GM19193 (cell line): ENCODE measurements around the gene PTS.

Source experiments
- POLR2A ChIP-seq: IDR thresholded peaks from 4 replicates; pipeline ENCODE4 v1.6.1; 2011; ENCODE audit not compliant: insufficient read depth, insufficient read length; ENCODE audit errors: extremely low read depth

Gene PTS

DNA sequence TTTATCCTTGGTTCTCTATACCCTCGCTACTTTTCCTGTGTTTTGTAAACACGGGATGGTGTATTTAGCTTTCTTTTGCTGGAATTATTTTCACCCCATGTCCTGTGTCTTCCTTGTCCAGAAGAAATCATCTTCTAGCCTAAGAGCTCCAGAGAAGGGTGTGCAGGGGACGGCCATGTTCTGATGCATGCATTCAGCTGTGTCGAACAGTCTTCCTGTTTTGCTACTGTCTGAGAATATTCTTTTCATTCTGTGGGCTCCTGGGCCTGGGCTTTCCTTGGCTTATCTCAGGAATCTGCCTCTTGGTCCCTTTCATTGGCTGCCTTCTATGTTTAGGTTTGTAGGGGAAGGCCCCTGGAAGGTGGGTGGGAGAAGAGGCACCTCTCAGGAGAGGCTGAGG, 45.0 kb downstream of the PTS start:
- no peak for TF ChIP-seq POLR2A

DNA sequence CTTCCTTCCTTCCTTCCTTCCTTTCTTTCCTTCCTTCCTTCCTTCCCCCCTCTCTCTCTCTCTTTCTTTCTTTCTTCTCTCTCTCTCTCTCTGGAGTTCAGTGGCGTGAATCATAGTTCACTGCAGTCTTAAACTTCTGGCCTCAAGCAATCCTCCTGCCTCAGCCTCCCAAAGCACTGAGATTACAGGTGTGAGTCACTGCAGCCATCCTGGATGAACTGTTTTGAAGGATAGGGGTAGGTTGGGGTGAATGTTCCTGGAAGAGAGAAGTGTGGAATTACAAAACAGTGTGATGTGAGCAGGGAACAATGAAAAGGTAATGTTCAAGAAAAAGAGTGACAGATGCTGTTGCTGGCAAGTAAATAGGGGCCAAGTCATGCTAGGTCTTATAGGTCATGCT, 46.8 kb downstream of the PTS start:
- TF ChIP-seq POLR2A = no peak

DNA sequence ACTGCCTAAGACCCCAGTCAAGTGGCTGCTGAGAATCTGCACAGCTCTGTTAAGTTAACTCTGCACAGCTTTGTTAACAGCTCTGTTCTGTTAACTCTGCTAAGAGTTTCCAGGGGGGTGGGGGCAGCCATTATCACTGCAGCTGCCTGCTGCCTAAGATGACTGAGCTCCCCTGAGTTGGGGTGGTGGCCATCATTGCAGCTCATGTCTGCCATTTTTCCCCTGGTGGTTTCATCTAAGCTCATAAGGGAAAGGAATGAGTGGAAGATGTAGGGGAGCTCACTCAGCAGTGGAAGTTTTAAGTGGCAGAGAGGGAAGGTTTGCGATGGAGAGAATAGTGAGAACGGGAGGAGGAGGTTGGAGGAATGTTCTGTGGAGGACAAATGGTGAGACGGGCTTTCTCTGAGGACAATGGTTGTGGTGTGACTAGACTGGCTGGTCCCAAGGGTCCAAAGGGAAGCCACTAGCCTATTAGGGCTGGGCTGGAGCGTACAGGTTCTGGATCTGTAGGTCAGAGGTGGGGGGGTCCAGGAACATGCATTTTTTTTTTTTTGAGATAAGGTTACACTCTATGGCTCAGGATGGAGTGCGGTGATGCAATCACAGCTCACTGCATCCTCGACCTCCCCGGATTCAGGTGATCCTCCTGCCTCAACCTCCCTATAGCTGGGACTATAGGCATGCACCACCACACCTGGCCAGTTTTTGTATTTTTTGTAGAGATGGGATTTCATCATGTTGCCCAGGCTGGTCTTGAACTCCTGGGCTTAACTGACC, 48.0 kb downstream of the PTS start:
- no peak for TF ChIP-seq POLR2A

DNA sequence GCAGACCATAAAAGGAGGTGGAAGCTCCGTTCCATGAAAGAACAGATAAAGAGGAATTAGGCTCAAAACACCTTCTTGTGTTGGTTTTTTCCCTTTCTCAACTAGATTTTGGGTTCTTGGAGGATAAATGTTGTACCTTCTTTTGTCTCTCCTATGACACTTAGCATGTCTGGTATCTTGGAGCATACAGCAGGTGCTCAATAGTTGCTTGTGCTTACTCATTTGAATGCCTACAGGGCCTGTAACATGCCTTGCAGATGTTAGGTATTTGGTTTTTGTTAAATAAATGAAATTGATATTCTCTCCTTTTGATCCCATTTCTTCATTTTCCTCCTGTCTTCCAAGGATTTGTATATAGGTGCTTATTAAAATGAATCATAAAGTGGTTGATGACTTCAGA, 50.8 kb downstream of the PTS start:
- TF ChIP-seq POLR2A = no peak

DNA sequence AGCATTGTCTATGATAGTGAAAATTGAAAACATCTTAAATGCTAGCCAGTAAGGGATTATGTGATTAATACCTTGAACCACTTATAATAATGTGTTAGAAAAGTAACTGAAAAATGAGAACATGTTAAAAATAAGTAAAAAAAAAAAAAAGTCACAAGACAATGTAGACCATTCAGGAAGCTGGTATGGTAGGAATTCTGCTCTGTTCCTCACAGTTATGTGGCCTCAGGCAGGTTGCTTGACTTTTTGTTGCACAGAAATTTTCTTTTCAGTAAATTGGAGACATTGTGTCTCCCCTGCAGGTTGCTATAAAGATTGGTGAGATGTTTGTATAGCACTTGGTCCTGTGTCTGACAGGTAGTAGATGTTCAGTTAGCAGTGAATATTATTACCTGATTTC, 51.7 kb downstream of the PTS start:
- no peak for TF ChIP-seq POLR2A

DNA sequence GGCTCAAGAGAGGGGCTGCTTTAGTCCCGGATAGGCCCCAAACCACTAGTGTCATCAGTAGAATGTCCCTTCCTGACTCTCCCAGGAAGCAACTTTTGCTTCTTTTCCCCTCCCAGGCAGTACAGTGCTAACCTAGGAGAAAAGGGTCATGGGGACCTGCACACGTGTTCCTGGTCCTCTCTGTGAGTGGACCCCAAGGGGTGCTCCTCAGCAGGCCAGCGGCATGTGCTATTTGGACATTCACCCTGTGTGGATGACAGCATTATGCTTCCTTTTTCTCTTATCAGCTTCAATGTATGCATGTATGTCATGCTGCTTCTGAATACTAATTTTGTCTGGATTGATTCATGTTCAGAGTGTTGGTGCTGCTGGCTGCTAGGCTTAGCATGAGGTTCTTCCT, 52.6 kb downstream of the PTS start:
- TF ChIP-seq POLR2A = no peak

DNA sequence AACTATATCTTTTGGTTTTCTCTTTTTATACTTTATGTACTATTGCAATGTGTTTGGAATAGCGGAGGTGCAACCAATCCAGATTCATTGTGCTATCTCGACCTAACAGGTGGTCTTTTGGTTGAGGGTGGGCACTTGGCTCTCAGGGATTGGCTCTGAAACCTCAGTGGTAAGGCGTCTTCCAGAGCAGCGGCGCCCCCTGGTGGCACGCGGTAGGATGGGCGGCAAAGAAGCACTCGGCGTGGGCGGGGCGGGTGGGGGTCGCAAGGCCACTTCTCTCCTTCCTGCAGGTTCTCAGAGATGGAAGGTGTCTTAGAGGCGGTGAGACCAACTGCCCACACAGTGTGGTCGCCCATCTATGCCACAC, 53.7 kb downstream of the PTS start:
- TF ChIP-seq POLR2A = no peak

DNA sequence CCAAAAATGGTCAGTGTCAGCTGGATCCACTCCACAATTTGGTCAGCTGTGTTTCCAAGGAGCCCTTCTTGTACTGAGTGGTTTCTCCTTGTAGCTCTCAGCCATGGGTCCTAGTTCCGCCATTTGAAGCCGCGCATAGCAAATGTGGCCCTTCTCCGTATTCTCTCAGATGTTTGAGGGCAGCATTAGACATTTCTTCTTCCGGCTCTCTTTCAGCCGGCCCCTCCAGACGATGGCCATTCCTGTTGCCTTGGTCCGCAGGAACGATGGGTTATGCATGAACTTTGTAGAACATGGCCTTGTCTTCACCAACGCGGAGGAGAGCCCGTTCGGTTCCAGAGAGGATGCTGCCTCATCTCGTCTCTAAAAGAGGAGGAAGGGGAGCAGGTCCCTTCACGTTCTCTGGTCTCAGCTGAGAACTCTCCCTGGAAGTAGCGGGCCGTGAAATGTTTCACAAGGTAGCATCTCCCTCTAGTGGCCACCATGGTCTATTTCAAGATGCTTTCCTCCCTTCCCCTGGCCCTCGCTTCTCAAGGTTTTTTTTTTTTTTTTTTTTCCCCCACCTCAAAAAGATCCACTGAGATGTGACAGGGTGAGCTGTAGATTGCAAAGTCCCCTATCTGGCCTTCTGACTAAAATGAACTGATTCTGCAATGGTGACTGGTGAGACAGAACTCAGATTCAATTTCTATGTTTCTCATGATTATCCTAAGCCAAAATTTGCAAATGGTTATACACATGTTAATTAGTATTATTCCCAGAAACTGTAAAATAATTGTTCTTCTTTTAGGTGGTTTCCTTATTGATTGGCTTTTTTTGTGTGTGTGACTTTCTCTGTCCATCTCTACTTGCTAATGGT, 54.3 kb downstream of the PTS start:
- no peak for TF ChIP-seq POLR2A

DNA sequence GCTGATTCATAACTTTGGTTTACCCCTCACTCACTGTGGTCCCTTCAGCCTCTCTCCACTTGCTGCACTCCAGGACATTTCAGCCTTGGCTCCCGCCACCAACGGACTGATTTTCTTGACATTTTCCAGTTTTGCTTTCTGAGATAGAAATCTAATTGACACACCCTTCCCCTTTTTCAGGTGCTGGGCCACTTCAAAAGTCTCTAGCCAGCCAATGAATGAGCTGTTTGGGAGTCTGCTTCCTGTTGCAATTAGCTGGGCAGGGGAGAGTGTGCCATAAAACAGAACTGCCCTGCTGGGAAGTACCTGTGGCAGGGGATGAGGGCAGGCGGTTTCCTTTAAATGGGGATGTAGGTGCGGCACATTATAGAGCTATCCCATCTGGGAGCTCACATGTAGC, 55.5 kb downstream of the PTS start:
- TF ChIP-seq POLR2A = no peak
